Choroid plexus epithelial cell (primary cell): ENCODE data around the gene ADAMTS9.

Source experiments
- DNase-seq: peaks from one replicate; pipeline ENCODE4 v3.0.0-alpha.2; 2010; ENCODE audit warnings: low read depth
- H3K4me3 ChIP-seq: 2 replicates; pipeline ENCODE4 v1.5.1; 2011; ENCODE audit warnings: low read depth, mild to moderate bottlenecking, control low read depth, low read length, moderate library complexity
- TF ChIP-seq, protein P1 (sequence below): conservative IDR thresholded peaks from 2 replicates; pipeline ENCODE4 v1.5.1; 2011; ENCODE audit warnings: low read depth, mild to moderate bottlenecking, control low read depth, inconsistent platforms, low read length, moderate library complexity

The ADAMTS9 gene

DNA sequence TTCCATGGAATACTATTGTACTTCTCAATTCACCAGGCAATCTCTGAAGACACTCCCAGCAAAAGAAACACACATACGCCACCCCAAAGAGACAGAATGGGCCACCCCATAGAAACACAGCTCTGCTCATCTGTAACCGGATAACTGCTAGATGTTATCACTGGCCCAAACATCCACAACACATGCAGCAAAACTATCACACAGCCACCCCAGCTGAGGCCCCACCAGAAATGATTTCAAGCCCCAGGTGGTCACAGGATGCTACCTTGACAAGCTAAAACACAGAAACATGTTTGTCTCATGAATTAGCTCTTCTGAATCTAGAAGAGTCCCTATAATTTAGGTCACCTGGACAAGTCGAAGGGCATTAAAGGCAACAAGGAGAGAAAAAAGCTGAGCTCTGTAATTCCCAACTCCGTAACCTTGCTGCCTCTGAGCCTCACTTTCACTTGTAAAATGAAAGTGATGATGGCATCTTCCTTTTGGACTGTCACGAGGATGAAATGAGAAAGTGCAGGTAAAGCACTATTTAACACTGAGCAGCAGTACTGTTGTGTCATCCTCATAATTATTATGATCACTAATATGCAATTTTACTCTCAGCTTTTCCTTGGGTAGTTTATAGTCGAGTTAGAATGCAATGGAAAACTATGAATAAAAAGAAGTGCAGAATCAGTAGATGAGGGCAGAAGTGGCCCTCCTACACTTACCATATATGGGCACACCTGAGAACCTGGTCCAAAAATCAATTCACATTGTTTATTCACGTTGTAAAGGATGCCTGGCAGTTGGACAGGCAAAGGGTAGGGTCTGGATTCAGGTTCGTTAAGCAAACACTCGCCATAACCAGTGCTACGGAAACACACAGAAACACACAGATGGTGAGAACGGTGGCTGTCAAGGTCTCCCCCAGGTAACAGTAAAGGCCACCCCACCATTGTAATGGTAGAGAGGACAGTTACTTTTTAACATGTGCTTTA lies 38.6 kb downstream of the ADAMTS9 start:
- TF ChIP-seq, protein P1, sequence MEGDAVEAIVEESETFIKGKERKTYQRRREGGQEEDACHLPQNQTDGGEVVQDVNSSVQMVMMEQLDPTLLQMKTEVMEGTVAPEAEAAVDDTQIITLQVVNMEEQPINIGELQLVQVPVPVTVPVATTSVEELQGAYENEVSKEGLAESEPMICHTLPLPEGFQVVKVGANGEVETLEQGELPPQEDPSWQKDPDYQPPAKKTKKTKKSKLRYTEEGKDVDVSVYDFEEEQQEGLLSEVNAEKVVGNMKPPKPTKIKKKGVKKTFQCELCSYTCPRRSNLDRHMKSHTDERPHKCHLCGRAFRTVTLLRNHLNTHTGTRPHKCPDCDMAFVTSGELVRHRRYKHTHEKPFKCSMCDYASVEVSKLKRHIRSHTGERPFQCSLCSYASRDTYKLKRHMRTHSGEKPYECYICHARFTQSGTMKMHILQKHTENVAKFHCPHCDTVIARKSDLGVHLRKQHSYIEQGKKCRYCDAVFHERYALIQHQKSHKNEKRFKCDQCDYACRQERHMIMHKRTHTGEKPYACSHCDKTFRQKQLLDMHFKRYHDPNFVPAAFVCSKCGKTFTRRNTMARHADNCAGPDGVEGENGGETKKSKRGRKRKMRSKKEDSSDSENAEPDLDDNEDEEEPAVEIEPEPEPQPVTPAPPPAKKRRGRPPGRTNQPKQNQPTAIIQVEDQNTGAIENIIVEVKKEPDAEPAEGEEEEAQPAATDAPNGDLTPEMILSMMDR: no peak
- H3K4me3 ChIP-seq: no peak overlapping the region

DNA sequence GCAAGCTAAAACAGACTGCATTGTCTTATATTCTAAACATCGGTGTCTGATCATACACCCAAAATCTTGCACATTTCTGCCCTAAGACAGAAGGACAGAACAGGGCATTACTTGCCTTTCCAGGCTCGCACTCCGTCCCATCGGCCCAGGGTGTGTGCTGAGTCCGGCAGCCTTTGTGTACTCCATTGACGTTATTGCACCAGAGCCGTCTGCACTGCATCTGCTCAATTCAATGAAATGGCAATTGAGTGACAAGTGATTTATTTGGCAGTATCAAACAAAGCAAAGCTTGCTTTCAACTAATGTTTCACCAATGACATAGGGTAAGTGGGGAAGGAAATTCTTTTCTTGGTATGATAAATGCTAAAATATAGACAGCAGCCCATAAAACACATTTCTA lies 40.0 kb downstream of the ADAMTS9 start:
- TF ChIP-seq, protein P1: no peak
- DNase-seq: no peak
- no peak overlapping the region for H3K4me3 ChIP-seq

More for the DNA sequence above, 38.6 kb downstream of the ADAMTS9 start:
- DNase-seq: no peak

DNA sequence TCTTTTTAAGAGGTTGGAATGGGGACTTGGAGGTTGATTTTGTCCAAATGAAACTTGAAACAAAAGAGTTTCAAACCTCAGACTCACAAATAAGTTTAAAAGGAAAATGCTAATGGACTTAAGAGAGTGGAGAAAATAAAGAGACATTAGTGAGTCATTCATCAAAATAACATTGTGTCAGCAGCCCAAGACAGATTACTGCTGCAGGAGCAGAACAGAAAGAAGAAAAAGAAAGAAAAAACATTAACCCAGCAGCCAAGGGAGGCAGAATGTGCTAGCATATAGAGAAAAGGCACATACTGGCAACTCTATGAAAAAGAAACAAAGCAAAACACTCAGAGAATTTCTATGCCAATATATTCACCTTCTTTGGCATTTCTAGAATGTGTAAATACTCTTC lies 42.6 kb downstream of the ADAMTS9 start:
- TF ChIP-seq, protein P1: no peak
- no peak overlapping the region for H3K4me3 ChIP-seq
- DNase-seq: peak; percentile 67

DNA sequence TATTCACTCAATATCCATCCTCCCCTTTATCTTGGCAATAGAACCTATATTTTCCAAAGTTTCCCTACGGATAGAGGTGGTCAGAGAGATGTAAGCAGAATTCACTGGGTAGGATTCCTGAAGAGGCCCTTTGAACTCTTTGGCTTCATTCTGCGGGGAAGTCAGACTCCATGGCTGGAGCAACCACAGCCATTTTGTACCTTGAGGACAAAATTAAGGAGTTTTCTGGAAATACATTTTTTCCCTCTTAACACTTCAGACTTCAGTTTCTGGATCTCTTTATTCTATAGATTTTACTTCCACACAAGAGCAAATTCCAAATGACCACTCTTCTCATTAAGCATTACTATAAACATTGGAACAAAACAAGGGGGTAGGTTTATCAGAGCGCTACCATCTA lies 43.3 kb downstream of the ADAMTS9 start:
- no peak for DNase-seq
- TF ChIP-seq, protein P1: no peak
- no peak overlapping the region for H3K4me3 ChIP-seq

DNA sequence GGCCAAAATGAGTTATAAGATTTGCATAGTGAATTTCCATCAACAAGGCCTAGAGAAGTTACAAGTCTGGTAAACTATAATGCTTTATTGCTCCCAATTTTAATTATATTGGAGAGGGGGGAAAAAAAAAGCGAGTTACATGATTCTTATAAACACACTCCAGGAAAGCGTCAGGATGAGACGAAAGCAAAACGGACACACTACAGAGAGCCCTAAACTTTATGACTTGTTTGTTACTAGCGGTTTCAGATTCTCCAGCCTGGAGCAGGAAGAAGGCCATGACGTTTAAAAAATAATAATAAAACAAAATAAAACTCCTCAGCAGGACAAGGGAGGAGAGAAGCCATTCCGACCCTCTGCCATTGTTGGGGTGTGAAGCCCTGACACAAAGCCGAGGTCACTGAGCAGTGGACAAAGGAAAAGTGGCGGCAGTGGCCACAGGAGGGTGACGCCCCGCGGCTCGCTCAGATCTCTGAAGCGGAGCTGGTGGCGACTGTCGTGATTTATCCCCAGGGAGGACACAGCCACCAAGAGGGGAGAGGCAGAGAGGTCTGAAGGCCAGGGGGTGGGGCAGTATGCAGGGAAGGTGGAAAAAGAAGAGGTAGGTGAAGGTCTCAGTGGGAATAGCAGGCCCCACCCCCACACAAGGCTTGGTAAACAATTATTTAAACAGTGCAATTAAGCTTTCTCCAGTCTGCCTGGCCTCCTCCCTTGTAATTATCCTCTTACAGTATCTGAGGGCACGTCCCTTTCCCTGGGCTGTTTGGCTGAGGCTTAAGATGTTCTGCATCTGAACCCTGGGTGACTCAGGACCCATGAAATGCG lies 45.3 kb downstream of the ADAMTS9 start:
- no peak for DNase-seq
- H3K4me3 ChIP-seq: no peak overlapping the region
- TF ChIP-seq, protein P1: no peak

DNA sequence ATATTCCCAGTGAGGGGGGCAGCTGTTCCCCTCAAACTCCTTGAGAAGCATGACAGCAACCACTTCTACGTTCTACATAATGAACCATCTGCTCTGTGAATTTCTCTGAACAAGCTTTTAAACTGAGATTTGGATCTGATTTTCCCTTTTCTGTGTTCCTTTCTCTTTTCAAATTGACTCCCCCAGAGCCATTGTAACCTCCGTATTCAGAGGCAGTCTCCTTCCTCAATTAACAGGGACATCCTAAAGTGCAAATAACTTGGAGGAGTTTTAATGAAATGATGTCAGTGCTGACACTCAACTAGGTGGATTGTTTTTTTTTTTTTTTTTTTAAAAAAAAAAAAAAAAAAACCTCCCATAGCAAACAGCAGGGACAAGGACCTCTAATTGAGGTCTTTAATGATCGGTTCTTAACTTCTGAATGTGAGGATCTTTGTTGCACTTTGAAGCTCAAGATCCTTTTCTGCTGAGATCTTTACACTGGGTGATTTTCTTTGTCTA lies 48.8 kb downstream of the ADAMTS9 start:
- TF ChIP-seq, protein P1: no peak
- no peak for DNase-seq
- H3K4me3 ChIP-seq: no peak overlapping the region
